RWPE2 (cell line): ENCODE data around the gene NDUFA13.
A peak's percentile ranks its signal among the peaks of the same experiment; 100 is the strongest.

ENCODE experiments used
- ATAC-seq: fragments of 200-7000 bp; cut with Tn5 transposase; 3 replicates; pipeline ENCODE4 v1.9.1; 2021; ENCODE audit warnings: low read depth
- DNase-seq: peaks from one replicate; pipeline ENCODE4 v3.0.0-alpha.2; 2020; ENCODE audit warnings: low spot score
- H3K27ac ChIP-seq: fragments of 450-650 bp; 2 replicates; pipeline ENCODE4 v1.5.1; 2017; ENCODE audit warnings: mild to moderate bottlenecking; ENCODE audit not compliant: poor library complexity, severe bottlenecking
- H3K27me3 ChIP-seq: fragments of 250-450 bp; sonication (Bioruptor Pico); 2 replicates; pipeline ENCODE4 v1.5.1; 2021; ENCODE audit warnings: mild to moderate bottlenecking, moderate library complexity; ENCODE audit not compliant: insufficient read depth, poor library complexity, severe bottlenecking
- H3K36me3 ChIP-seq: fragments of 250-450 bp; sonication (Bioruptor Pico); 2 replicates; pipeline ENCODE4 v1.5.1; 2020; ENCODE audit warnings: low read depth, mild to moderate bottlenecking, moderate library complexity
- H3K4me1 ChIP-seq: fragments of 250-450 bp; sonication (Bioruptor Pico); 2 replicates; pipeline ENCODE4 v1.5.1; 2021; ENCODE audit warnings: mild to moderate bottlenecking, moderate library complexity; ENCODE audit not compliant: insufficient read depth, poor library complexity, severe bottlenecking
- H3K4me3 ChIP-seq: fragments of 250-450 bp; sonication (Bioruptor Pico); 2 replicates; pipeline ENCODE4 v1.5.1; 2021; ENCODE audit warnings: mild to moderate bottlenecking, moderate library complexity; ENCODE audit not compliant: severe bottlenecking
- H3K9me3 ChIP-seq: fragments of 250-450 bp; sonication (Bioruptor Pico); 2 replicates; pipeline ENCODE4 v1.5.1; 2021; ENCODE audit warnings: mild to moderate bottlenecking, moderate library complexity; ENCODE audit not compliant: severe bottlenecking
- TF ChIP-seq, protein P1 (sequence below): fragments of 450-650 bp; IDR thresholded peaks from one replicate; pipeline ENCODE4 v1.5.1; 2017; ENCODE audit warnings: mild to moderate bottlenecking, moderate library complexity; ENCODE audit not compliant: poor library complexity, severe bottlenecking

The NDUFA13 gene

DNA sequence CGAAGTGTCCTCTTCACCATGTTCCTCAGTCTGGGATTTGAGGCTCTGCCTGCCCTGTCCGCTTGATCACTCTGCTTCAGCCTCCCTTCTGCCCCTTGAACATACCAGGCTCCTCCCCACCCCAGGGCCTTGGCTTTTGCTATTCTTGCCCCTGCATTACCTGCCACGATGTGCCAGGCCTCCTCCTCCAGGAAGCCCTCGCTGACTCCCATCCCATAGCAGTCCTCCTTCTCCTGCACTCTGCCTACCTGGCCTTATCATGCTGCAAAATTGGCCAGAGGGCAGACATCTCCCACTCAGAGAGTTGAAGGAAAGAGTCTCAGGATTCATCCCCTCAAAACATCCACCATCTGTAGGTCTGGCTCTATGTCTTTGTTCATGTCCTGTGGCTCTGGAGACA lies 14.9 kb downstream of the NDUFA13 start:
- Histone ChIP-seq H3K27me3 (no peaks in the 10 kb centered on the region), H3K9me3 (no peaks in the 10 kb centered on the region), H3K4me1 (no peaks in the 10 kb centered on the region), H3K4me3 (no peak overlapping the region), H3K36me3 (peaks cover 13% of the 10 kb centered on the region), H3K27ac (no peak overlapping the region)
- DNase-seq (no peak), ATAC-seq (no peak)
- TF ChIP-seq, protein P1, sequence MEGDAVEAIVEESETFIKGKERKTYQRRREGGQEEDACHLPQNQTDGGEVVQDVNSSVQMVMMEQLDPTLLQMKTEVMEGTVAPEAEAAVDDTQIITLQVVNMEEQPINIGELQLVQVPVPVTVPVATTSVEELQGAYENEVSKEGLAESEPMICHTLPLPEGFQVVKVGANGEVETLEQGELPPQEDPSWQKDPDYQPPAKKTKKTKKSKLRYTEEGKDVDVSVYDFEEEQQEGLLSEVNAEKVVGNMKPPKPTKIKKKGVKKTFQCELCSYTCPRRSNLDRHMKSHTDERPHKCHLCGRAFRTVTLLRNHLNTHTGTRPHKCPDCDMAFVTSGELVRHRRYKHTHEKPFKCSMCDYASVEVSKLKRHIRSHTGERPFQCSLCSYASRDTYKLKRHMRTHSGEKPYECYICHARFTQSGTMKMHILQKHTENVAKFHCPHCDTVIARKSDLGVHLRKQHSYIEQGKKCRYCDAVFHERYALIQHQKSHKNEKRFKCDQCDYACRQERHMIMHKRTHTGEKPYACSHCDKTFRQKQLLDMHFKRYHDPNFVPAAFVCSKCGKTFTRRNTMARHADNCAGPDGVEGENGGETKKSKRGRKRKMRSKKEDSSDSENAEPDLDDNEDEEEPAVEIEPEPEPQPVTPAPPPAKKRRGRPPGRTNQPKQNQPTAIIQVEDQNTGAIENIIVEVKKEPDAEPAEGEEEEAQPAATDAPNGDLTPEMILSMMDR = no peak

GRCh38 chr19:19531951-19532805 lies 16.2 kb downstream of the NDUFA13 start:
- ATAC-seq (peak; percentile 64), DNase-seq (peak; percentile 72)
- Histone ChIP-seq H3K9me3 (no peaks in the 10 kb centered on the region), H3K27ac (no peak overlapping the region), H3K36me3 (peaks cover 6% of the 10 kb centered on the region), H3K27me3 (no peaks in the 10 kb centered on the region), H3K4me3 (no peak overlapping the region), H3K4me1 (no peaks in the 10 kb centered on the region)
- TF ChIP-seq, protein P1 = peak; percentile 94

DNA sequence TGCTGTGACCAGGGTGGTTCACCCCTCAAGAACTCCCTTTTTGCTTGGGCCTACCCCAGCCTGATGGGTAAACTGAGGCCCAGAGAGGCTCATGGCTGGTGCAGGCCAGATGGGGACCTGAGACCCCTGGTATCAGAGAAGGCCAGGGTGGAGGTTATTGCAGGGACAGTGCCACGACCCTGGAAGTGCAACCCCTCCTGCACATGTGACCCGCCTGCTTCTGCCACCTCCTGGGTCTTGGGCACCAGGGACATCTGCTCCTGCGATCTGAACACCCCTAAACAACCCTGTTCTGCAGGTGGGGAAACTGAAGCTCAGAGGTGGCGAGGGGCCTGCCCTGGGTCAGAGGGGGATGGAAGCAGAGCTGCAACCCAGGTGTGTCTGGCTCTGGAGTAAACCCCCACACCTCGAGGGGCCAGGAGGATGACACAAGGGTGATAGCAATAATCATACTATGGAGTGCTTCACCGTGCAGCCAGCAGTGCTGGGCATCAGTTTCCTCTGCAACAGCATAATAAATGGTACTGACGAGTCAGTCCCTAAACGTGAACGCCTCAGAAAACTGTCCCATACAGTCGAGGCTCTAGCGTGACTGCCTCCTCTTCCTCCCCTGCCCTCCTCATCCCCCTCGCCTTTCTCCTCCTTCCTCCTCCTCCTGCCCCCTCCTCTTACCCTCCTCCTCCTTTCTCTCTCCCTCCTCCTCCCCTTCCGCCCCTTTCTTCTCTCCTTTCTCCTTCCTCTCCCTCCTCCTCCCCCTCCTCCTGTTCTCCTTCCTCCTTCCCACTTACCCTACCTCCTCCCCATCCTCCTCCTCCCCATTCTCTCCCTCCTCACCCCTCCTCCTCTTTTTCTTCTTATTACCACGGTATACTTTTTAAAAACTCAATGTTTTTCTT lies 17.0 kb downstream of the NDUFA13 start:
- Histone ChIP-seq H3K9me3 (no peaks in the 10 kb centered on the region), H3K4me1 (no peaks in the 10 kb centered on the region), H3K36me3 (no peaks in the 10 kb centered on the region), H3K4me3 (no peak overlapping the region), H3K27ac (no peak overlapping the region), H3K27me3 (peaks cover 8% of the 10 kb centered on the region)
- ATAC-seq (no peak), DNase-seq (no peak)
- TF ChIP-seq, protein P1 = no peak

- DNase-seq (no peak), ATAC-seq (no peak)
- no peaks in the 10 kb centered on the region for H3K4me1 ChIP-seq
- no peak overlapping the region for H3K4me3 ChIP-seq
- no peak overlapping the region for H3K27ac ChIP-seq
- TF ChIP-seq, protein P1 = no peak
- H3K36me3 ChIP-seq = no peaks in the 10 kb centered on the region
- no peaks in the 10 kb centered on the region for H3K9me3 ChIP-seq
- peaks cover 16% of the 10 kb centered on the region for H3K27me3 ChIP-seq
Measured at GRCh38 chr19:19533841-19534240, 17.8 kb downstream of the NDUFA13 start.
